Adrenal gland (tissue), 12 donors: ENCODE data around the gene MCF2L. TPM values are rescaled to one million over a fixed set of nuclear protein-coding genes. Genes with fewer than 3 reads are reported as not detected.

Experiments used
- DNase-seq, 7 donors: peaks; one replicate each; pipeline ENCODE4 v3.0.0-alpha.2; 2019 to 2020
- H3K27ac ChIP-seq, 5 donors: fragments of 200-600 bp; sonication (generic) in 4 of 5; 1 replicate in 3 of 5; 2 replicates in 2 of 5; pipeline versions ENCODE4 v1.5.1 to v1.8.0; 2016 to 2020; ENCODE audit warnings: mild to moderate bottlenecking in 1 of 5
- H3K27me3 ChIP-seq: fragments of 200-600 bp; 2 replicates; pipeline ENCODE4 v1.8.0; 2021
- H3K36me3 ChIP-seq, 2 donors: fragments of 200-600 bp; replicated peaks in 1 of 2; 1 replicate in 1 of 2; 2 replicates in 1 of 2; pipeline versions ENCODE4 v1.5.1 to v1.8.0; 2018 to 2022
- H3K4me1 ChIP-seq, 2 donors: fragments of 200-600 bp; replicated peaks in 1 of 2; 1 replicate in 1 of 2; 2 replicates in 1 of 2; pipeline versions ENCODE4 v1.5.1 to v1.8.0; 2018 to 2021
- H3K4me3 ChIP-seq, 4 donors: fragments of 200-600 bp; sonication (generic) in 3 of 4; one replicate each; pipeline ENCODE4 v1.5.1; 2016 to 2018
- H3K9me3 ChIP-seq, 3 donors: fragments of 200-600 bp; sonication (generic) in 1 of 3; replicated peaks in 1 of 3; 1 replicate in 2 of 3; 2 replicates in 1 of 3; pipeline versions ENCODE4 v1.5.1 to v1.8.0; 2016 to 2021
- POLR2A ChIP-seq, 2 donors: fragments of 450-650 bp; IDR thresholded peaks; one replicate each; pipeline ENCODE4 v1.6.1; 2017; ENCODE audit warnings: antibody characterized with exemption in 2 of 2, mild to moderate bottlenecking in 2 of 2, moderate library complexity in 1 of 2
- WGBS, 4 donors: extraction: QIAGEN DNeasy Blood & Tissue Kit in 2 of 4; methylation state at CpG; one replicate each; pipeline versions ENCODE4 v1.1.5 to v1.1.7; 2013 to 2017; 5-methylcytosine and 5-hydroxymethylcytosine counted together
- intact Hi-C, 2 donors: fragments of 100-400 bp; cut with DNase I; formaldehyde crosslinking; loops; one replicate each; pipeline versions ENCODE4 v1.14.1 to v1.15.0; 2022 to 2023
- polyA plus RNA-seq, 3 donors: library from polyadenylated mRNA; stranded (reverse); fragments of 200-250 nt in 2 of 3; fragments of 350-450 nt in 1 of 3; fragmentation: Illumina TruSeq in 1 of 3; extraction: RNeasy Lipid Tissue Mini Kit (QIAGEN cat#74804) in 1 of 3; gene quantifications; one replicate each; pipeline ENCODE4 v1.2.3, GENCODE V29; 2013 to 2014
- total RNA-seq, 9 donors: library from RNA; depleted of rRNA in 4 of 9; stranded (reverse); fragments of >200 nt in 4 of 9; fragments of 120-200 nt in 1 of 9; fragmentation: NEBNext Ultra II Directional in 1 of 9; extraction: Animal tissue kit (Norgen Biotek cat#: 25700) in 1 of 9; gene quantifications; one replicate each; pipeline versions ENCODE4 v1.1.0 to v1.2.4, GENCODE V29; 2013 to 2023
- TF ChIP-seq, protein P1 (sequence below), 6 experiments: fragments of 450-650 bp in 4 of 6; fragments of 200-600 bp in 2 of 6; sonication (generic) in 1 of 6; IDR thresholded peaks; 1 replicate in 5 of 6; 2 replicates in 1 of 6; pipeline versions ENCODE4 v1.5.1 to v1.8.0; 2016 to 2021; ENCODE audit warnings: antibody characterized with exemption in 6 of 6, mild to moderate bottlenecking in 2 of 6, moderate library complexity in 1 of 6
- donor health status: healthy with polysubstance abuse.
- donor health status: Bipolar disorder and iron deficiency.
- donor health status: DM: yes; HTN: yes; CAD: no.
- donor health status: DM: no; HTN: no; CAD: no.
- donor health status: DM: no; HTN: no; CAD: no.
- donor health status: DM: yes; HTN: yes; CAD: no.

The MCF2L gene
- total and polyA plus RNA-seq, 12 donors = 7.6 to 49.0 (median 15.3) TPM

DNA sequence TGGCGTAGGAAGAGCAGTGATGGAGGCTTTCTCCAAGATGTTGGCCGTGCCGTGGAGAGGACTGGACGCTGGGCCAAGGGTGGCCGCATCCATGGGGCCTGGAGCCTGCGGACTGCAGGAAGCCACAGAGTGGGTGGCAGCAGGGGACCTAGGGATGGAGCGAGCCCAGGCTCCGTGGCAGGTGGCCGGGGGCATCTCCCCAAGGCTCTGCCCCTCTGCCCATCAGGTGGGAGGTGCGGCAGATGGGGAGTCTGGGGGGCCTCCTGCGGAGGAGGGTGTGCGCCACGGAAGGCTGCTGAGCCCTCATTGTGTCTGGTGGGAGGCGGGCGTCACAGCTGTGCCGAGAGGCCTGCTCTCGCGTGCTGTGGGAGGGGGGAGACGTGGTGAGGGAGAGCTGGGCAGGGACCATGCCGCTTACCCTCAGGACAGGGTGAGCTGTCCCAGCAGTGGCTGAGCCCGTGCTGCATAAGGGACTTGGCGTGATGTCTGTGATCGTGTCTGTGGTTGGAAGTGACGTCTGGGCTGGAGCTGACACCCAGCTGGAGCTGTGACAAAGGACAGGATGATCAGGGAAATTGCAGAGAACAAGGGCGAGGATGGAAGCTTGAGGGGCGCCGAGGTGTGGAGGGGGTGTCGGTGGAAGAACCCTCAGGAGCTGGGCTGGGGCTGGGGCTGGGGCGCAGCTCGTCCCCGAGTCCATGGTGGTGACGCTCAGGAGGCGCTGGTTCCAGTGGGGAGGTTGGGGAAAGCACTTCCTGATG lies 13.4 kb downstream of the MCF2L start:
- intact Hi-C loops = no loop called here
- Histone ChIP-seq H3K27ac (peak overlapping the region in 2 of 5 donors; percentile 68 to 81), H3K4me3 (no peak overlapping the region), H3K4me1 (no peaks in the 10 kb centered on the region), H3K36me3 (no peaks in the 10 kb centered on the region), H3K9me3 (no peaks in the 10 kb centered on the region), H3K27me3 (no peaks in the 10 kb centered on the region)
- DNase-seq = peak in 1 of 7 donors; percentile 89
- WGBS, 4 donors = 79 to 83% (median 81%) methylated on average over 22 to 33 of the region's 33 CpGs
- TF ChIP-seq POLR2A (IDR thresholded peaks at IDR 0.05) = no peak
- TF ChIP-seq, protein P1, sequence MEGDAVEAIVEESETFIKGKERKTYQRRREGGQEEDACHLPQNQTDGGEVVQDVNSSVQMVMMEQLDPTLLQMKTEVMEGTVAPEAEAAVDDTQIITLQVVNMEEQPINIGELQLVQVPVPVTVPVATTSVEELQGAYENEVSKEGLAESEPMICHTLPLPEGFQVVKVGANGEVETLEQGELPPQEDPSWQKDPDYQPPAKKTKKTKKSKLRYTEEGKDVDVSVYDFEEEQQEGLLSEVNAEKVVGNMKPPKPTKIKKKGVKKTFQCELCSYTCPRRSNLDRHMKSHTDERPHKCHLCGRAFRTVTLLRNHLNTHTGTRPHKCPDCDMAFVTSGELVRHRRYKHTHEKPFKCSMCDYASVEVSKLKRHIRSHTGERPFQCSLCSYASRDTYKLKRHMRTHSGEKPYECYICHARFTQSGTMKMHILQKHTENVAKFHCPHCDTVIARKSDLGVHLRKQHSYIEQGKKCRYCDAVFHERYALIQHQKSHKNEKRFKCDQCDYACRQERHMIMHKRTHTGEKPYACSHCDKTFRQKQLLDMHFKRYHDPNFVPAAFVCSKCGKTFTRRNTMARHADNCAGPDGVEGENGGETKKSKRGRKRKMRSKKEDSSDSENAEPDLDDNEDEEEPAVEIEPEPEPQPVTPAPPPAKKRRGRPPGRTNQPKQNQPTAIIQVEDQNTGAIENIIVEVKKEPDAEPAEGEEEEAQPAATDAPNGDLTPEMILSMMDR (IDR thresholded peaks at IDR 0.05) = no peak

DNA sequence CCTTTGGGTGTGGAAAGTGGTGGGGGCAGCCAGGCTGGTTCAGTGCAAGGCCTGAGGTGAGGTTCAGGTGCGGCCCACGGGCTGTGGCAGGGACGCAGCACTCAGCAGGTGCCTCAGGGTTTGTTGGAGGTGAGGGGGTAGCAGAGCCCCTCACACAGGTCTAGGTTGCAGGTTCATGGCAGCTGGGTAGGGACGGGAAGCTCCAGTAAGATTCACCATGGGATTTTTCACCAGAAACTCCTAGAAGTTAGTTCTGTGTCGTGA lies 14.0 kb downstream of the MCF2L start:
- no peak overlapping the region for H3K4me3 ChIP-seq
- H3K27me3 ChIP-seq = no peaks in the 10 kb centered on the region
- H3K36me3 ChIP-seq = no peaks in the 10 kb centered on the region
- H3K27ac ChIP-seq = peak overlapping the region in 2 of 5 donors; percentile 68 to 81
- no peaks in the 10 kb centered on the region for H3K4me1 ChIP-seq
- 61 to 84% (median 72%) methylated on average over 5 of the region's 5 CpGs for WGBS, 4 donors
- H3K9me3 ChIP-seq = no peaks in the 10 kb centered on the region
- DNase-seq = no peak
- TF ChIP-seq POLR2A (IDR thresholded peaks at IDR 0.05) = no peak
- intact Hi-C loops = no loop called here

- Histone ChIP-seq H3K36me3 (no peaks in the 10 kb centered on the region), H3K4me1 (no peaks in the 10 kb centered on the region), H3K27ac (peak overlapping the region in 3 of 5 donors; percentile 17 to 81 (median 68)), H3K9me3 (no peaks in the 10 kb centered on the region), H3K27me3 (no peaks in the 10 kb centered on the region), H3K4me3 (no peak overlapping the region)
- WGBS, 4 donors = 56 to 60% (median 57%) methylated on average over 10 to 27 of the region's 27 CpGs
- peak; percentile 51 to 88 for TF ChIP-seq POLR2A (IDR thresholded peaks at IDR 0.05)
- TF ChIP-seq, protein P1 (IDR thresholded peaks at IDR 0.05) = no peak
- intact Hi-C loops = no loop called here
- DNase-seq = peak in 6 of 7 donors; percentile 30 to 93 (median 56)
Measured at GRCh38 chr13:112983428-112984196, 14.6 kb downstream of the MCF2L start.

DNA sequence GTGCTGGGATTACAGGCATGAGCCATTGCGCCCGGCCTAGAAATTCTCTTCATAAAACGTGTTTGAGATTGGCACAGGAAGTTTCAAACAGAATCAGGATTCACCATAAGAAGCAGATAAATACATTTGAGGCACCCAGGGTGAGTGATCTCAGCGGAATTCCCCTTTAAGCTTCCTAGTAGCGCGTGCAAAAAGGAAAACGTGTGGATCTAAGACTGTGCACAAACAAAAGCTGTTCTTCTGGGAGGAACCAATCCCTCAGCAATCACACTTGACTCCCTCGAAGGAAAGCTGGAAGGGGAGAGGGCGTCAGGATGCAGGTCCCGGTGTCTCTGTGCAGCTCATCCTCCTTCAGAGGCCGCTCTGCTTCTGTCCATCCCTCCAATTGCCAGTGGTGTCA lies 15.5 kb downstream of the MCF2L start:
- no peaks in the 10 kb centered on the region for H3K36me3 ChIP-seq
- H3K27me3 ChIP-seq = no peaks in the 10 kb centered on the region
- H3K9me3 ChIP-seq = no peaks in the 10 kb centered on the region
- no peak overlapping the region for H3K4me3 ChIP-seq
- no peaks in the 10 kb centered on the region for H3K4me1 ChIP-seq
- DNase-seq = no peak
- H3K27ac ChIP-seq = peak overlapping the region in 1 of 5 donors; percentile 34
- intact Hi-C loops = no loop called here
- 66 to 79% (median 71%) methylated on average over 10 to 11 of the region's 11 CpGs for WGBS, 4 donors
- TF ChIP-seq, protein P1 (IDR thresholded peaks at IDR 0.05) = no peak
- TF ChIP-seq POLR2A (IDR thresholded peaks at IDR 0.05) = no peak
